GM21423 (cell line): ENCODE measurements around the gene ADAM15.

Experiments used
- ATAC-seq: cut with Tn5 transposase; IDR thresholded peaks from one replicate; pipeline ENCODE4 v1.9.1; 2021; ENCODE audit warnings: mild to moderate bottlenecking, moderate library complexity; ENCODE audit not compliant: unreplicated experiment

Gene ADAM15

GRCh38 chr1:155050560-155051341 lies at the start of gene ADAM15:
Gene ADAM15, plus strand, starts transcription at chr1:155051316. Its CDS starts 71 bp downstream, at chr1:155051387.
- ATAC-seq = peak; percentile 61

- ATAC-seq = peak; percentile 10
Measured at GRCh38 chr1:155001425-155001674, 49.8 kb upstream of the ADAM15 start.

GRCh38 chr1:155001675-155002463 lies 49.2 kb upstream of the ADAM15 start:
- peak; percentile 53 for ATAC-seq

GRCh38 chr1:155002464-155003226 lies 48.5 kb upstream of the ADAM15 start, which contains the start of gene ZBTB7B:
Gene ZBTB7B, plus strand, starts transcription at chr1:155002802. Its CDS starts 11,859 bp downstream, at chr1:155014661.
- peak; percentile 6 for ATAC-seq

- no peak for ATAC-seq
Measured at GRCh38 chr1:155003227-155003765, 47.8 kb upstream of the ADAM15 start.

- no peak for ATAC-seq
Measured at GRCh38 chr1:155003766-155004351, 47.3 kb upstream of the ADAM15 start.

- ATAC-seq = no peak
Measured at GRCh38 chr1:155004352-155005075, 46.6 kb upstream of the ADAM15 start.

- ATAC-seq = no peak
Measured at GRCh38 chr1:155005076-155006011, 45.8 kb upstream of the ADAM15 start.

- no peak for ATAC-seq
Measured at GRCh38 chr1:155006601-155007101, 44.5 kb upstream of the ADAM15 start.

- ATAC-seq = no peak
Measured at GRCh38 chr1:155007251-155007828, 43.8 kb upstream of the ADAM15 start.

GRCh38 chr1:155008015-155008941 lies 42.8 kb upstream of the ADAM15 start:
- no peak for ATAC-seq

GRCh38 chr1:155009221-155009711 lies 41.9 kb upstream of the ADAM15 start:
- no peak for ATAC-seq

GRCh38 chr1:155009742-155010141 lies 41.4 kb upstream of the ADAM15 start:
- no peak for ATAC-seq

GRCh38 chr1:155010211-155010918 lies 40.8 kb upstream of the ADAM15 start:
- ATAC-seq = no peak

- ATAC-seq = no peak
Measured at GRCh38 chr1:155011004-155011416, 40.1 kb upstream of the ADAM15 start.

- ATAC-seq = no peak
Measured at GRCh38 chr1:155011437-155012025, 39.6 kb upstream of the ADAM15 start.
